Urinary bladder (tissue), 4 donors: ENCODE data around the gene SEMA3F. TPM values are rescaled to one million over a fixed set of nuclear protein-coding genes. Genes with fewer than 3 reads are reported as not detected.

Experiments used
- DNase-seq: peaks from one replicate; pipeline ENCODE4 v3.0.0-alpha.2; 2015; ENCODE audit errors: extremely low spot score
- H3K27ac ChIP-seq: one replicate; pipeline ENCODE4 v1.5.1; 2013; ENCODE audit warnings: low read depth, mild to moderate bottlenecking, moderate library complexity
- H3K36me3 ChIP-seq: one replicate; pipeline ENCODE4 v1.6.1; 2013; ENCODE audit warnings: mild to moderate bottlenecking, moderate library complexity; ENCODE audit not compliant: insufficient read depth
- H3K4me1 ChIP-seq: one replicate; pipeline ENCODE4 v1.6.1; 2013; ENCODE audit warnings: mild to moderate bottlenecking, moderate library complexity; ENCODE audit not compliant: insufficient read depth
- H3K4me3 ChIP-seq: one replicate; pipeline ENCODE4 v1.5.1; 2013; ENCODE audit warnings: low read depth, low read length
- WGBS: extraction: QIAGEN DNeasy Blood & Tissue Kit; methylation state at CpG from one replicate; pipeline ENCODE4 v1.1.7; 2013; 5-methylcytosine and 5-hydroxymethylcytosine counted together
- polyA plus RNA-seq: library from polyadenylated mRNA; stranded (reverse); fragments of 200-250 nt; gene quantifications from one replicate; pipeline ENCODE4 v1.2.3, GENCODE V29; 2013
- total RNA-seq: library from RNA; depleted of rRNA; stranded (reverse); fragments of >200 nt; gene quantifications from one replicate; pipeline ENCODE4 v1.2.3, GENCODE V29; 2014
- donor health status: healthy with polysubstance abuse.
- donor health status: healthy.

The SEMA3F gene
- total and polyA plus RNA-seq, 2 donors, result 10.8 to 35.1 TPM

DNA sequence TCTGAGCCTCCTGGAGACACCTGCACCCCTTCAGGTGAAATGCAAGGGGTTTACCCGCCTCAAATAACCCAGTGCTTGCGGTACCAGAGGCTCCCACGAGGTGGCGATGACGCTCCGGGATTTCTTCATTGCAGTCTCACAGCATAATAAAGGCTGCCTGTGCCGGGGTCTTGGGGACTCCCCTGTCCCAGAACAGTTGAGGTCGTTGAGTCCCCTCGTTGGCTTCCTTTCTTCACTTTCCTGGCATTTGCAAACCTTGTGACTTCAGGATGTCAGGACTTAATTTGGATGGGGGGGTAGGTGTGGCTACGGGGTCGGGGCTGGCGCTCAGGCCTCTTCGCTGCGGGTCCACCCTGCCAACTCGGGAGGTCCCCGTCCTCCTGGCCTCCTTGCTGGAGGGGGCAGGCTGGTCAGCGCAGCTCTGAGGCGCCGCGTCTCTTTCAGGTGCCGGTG lies 37.6 kb downstream of the SEMA3F start:
- Histone ChIP-seq H3K4me3 (no peak overlapping the region), H3K4me1 (no peaks in the 10 kb centered on the region), H3K27ac (no peak overlapping the region), H3K36me3 (no peaks in the 10 kb centered on the region)
- WGBS, result 12% methylated on average over 21 of the region's 21 CpGs
- DNase-seq, result peak; percentile 18

DNA sequence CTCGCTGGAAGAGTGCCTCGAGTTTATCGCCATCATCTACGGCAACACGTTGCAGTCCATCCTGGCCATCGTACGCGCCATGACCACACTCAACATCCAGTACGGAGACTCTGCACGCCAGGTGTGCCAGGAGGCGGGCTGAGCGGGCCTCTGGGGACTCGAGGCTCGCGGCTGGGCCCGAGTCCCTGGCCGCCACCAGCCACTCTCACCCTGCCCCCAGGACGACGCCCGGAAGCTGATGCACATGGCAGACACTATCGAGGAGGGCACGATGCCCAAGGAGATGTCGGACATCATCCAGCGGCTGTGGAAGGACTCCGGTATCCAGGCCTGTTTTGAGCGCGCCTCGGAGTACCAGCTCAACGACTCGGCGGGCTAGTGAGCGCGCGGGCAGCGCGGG lies 38.2 kb downstream of the SEMA3F start:
- H3K4me3 ChIP-seq, result no peak overlapping the region
- H3K27ac ChIP-seq, result no peak overlapping the region
- DNase-seq, result no peak
- 47% methylated on average over 36 of the region's 36 CpGs for WGBS
- H3K36me3 ChIP-seq, result no peaks in the 10 kb centered on the region
- H3K4me1 ChIP-seq, result no peaks in the 10 kb centered on the region

DNA sequence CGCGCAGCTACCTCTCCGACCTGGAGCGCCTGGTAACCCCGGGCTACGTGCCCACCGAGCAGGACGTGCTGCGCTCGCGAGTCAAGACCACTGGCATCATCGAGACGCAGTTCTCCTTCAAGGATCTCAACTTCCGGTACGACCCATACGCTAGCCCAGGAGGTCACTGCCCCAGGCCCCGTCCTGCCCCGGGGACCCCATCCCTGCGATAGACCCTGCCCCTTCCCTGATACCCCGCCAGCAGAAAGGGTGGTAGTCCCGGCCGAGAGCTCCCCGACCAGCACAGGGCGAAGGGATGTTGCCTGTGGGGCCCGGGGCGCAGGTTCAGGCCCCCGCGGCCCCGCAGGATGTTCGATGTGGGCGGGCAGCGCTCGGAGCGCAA lies 38.6 kb downstream of the SEMA3F start:
- Histone ChIP-seq H3K36me3 (no peaks in the 10 kb centered on the region), H3K27ac (no peak overlapping the region), H3K4me3 (no peak overlapping the region), H3K4me1 (no peaks in the 10 kb centered on the region)
- no peak for DNase-seq
- 30% methylated on average over 34 of the region's 34 CpGs for WGBS

DNA sequence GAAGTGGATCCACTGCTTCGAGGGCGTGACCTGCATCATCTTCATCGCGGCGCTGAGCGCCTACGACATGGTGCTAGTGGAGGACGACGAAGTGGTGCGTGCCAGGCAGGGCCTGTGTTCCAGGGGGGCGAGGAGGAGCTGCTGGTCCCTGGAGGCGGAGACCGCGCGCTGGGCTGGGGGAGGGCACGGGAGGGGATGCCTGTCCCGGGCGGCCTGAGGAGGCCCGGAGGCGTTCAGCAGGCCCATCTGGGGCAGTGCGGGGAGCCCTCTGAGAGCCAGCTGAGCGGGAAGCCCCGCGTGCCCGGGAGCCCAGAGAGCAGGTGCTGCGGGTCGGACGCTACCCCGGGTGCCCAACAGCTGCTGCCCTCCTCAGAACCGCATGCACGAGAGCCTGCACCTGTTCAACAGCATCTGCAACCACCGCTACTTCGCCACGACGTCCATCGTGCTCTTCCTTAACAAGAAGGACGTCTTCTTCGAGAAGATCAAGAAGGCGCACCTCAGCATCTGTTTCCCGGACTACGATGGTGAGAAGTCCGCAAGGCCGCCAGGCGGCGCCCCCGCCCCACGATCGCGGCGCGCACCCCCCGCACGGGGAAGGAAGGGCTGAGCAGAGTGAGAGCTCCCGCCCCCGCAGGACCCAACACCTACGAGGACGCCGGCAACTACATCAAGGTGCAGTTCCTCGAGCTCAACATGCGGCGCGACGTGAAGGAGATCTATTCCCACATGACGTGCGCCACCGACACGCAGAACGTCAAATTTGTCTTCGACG lies 39.2 kb downstream of the SEMA3F start:
- no peak overlapping the region for H3K4me3 ChIP-seq
- no peaks in the 10 kb centered on the region for H3K4me1 ChIP-seq
- H3K36me3 ChIP-seq, result no peaks in the 10 kb centered on the region
- 9% methylated on average over 70 of the region's 70 CpGs for WGBS
- no peak overlapping the region for H3K27ac ChIP-seq
- no peak for DNase-seq

DNA sequence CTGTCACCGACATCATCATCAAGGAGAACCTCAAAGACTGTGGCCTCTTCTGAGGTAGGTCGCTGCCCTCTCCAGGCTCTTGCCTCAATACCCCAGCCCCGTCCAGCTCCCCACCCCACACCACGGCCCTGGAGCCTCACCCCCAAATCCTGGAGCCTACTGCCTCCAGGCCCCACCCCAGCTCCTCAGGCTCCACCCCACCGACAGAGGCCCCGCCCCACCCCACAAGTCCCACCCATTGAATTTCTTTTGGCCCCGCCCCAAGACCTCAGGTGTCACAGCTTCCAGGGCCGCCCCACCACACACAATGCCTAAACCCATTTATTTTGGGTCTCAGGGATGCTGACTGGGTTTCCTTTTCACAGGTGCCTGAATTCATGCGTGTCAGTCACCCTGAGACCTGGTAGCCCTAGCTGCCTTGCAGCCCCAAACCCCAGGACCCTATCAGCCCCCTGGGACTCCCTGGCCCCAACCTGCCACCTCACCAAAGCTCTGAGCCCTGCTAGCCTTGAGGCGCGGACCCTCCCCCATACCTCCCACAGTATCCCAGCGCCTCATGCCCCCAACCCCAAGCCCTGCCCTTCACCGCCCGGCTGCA lies 39.9 kb downstream of the SEMA3F start:
- Histone ChIP-seq H3K4me3 (no peak overlapping the region), H3K36me3 (no peaks in the 10 kb centered on the region), H3K4me1 (no peaks in the 10 kb centered on the region), H3K27ac (no peak overlapping the region)
- WGBS, result 59% methylated on average over 14 of the region's 14 CpGs
- no peak for DNase-seq

DNA sequence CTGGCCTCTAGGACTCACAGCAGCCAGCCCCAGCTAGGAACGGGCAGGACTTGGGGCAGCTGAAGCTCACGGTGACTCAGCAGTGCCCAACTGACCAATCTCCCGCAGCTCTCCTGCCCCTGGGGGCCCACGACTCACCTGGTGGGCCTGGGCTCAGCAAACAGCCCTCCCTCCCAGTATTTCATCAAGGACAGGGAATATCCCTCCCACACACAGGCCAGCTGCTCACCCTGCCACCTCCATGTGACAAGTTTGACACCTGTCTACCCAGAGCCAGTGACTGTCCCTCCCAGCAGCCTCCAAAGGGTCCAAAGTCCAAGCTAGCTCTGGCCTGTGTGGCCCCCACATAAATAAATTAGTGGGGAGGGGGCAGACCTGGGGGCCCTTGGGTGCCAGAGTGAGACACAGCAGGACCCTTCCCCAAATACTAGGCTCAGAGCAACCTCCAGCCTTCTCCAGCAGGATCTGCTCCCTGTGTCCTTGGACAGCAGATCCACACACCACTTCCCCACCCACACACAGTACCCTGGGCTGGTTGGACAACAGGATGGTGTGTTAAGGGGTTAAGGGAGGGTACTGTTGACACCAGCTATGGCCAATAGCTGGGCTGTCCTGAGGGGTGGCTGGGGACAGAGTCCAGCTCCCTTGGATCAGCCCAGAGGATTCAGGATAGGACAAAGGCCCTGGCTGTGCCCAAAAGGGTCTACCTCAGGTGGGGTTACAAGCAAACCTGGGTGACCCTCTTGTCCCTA lies 40.6 kb downstream of the SEMA3F start:
- no peak for DNase-seq
- WGBS, result 50% methylated on average over 4 of the region's 4 CpGs
- no peaks in the 10 kb centered on the region for H3K4me1 ChIP-seq

DNA sequence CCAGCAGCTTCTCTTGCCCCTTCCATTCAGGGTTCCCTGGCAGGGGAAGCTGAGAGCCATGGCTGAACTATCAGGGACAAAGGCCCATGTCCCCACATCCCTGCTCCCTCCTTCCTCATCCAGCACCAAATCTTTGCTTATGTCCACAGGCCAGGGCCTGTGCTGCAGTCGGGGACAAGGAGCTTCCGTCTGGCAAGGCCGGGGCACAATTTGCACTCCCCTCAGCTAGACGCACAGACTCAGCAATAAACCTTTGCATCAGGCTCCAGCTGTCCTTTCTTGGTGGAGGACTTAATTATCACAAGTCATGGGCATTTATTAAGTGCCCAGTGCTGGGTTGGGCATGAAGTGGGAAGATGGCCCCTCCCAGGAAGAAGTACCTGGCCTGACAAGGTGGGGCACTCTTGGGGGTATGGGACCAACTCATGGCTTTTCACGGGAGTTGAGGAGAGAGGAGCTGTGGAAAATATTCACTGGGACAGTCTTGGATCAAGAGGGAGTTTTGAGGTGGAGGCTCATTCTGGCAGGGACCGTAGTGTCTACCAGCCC lies 41.2 kb downstream of the SEMA3F start:
- H3K27ac ChIP-seq, result no peak overlapping the region
- no peaks in the 10 kb centered on the region for H3K4me1 ChIP-seq
- no peak overlapping the region for H3K4me3 ChIP-seq
- no peak for DNase-seq
- no peaks in the 10 kb centered on the region for H3K36me3 ChIP-seq
- 62% methylated on average over 6 of the region's 6 CpGs for WGBS

More for the DNA sequence above, 40.6 kb downstream of the SEMA3F start:
- Histone ChIP-seq H3K4me3 (no peak overlapping the region), H3K36me3 (no peaks in the 10 kb centered on the region), H3K27ac (no peak overlapping the region)

DNA sequence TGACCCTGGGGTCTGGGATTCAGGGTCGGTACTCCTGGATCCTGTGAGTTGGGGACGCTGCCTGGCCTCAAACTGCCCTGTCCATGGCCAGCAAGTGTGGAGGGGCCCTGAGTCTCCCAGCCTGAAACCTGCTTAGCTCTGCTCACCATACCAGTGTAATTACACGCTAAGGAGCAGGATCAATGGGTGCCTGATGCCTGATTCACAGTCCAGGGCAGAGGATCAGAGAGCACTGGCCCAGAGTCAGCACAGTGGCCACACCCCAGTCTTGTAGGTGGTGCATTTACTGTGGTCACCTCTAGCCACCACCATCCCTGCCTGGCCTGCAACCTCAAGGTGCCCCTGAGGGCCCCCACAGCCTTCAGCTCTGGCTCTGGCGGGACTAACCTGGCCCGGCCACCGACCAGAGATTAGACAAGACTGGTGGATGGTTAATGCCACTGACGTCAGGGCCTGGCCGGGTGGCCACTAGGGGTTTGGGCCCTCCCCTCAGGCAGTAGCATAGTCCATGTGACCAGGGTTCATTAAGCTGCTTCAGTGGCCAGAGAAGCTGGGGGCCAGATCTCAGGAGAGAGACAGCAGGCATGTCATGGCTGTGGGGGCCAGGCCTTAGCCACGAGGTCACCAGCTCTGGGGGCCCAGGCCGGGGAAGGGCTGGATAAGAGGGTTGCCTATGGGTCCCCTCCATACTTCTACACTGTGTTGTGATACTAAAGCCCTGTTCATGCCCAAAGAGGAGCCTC lies 46.6 kb downstream of the SEMA3F start:
- Histone ChIP-seq H3K4me1 (no peaks in the 10 kb centered on the region), H3K4me3 (no peak overlapping the region), H3K36me3 (no peaks in the 10 kb centered on the region), H3K27ac (no peak overlapping the region)
- no peak for DNase-seq
- 83% methylated on average over 10 of the region's 10 CpGs for WGBS

DNA sequence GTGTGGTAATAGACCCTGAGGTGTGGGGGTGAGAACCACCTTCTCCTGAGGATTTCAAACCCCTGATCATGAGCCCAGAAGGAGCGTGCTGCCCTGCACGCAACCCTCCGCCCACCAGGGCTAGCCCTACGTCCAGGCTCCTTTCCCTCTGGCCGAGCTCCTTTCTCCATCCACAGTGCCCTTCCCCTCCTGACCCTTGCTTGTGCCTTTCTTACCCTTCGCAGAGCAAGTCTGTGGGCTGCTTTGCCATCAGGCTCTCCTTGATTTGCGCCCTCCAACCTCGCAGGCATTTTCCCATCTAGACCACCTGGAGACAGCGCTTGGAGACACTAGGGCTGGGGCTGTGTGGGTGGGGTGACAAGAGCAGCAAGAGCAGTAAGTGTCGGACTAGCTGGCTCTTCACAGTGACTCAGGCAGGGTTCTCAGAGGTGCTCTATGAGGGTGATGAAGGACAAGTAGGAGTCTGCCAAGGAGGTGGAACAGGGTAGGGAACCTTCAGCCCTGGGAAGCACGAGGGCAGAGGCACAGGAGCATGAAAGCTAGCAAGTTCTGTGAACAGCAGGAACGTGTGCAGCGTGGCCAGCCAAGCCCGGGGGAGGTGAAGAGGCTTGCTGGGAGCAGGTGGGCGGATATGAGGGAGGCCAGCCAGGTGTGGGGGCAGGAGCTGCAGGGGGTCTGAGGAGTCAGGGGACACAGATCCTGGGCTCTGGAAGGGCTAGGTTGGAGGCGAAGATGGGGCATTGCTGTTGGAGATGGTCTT lies 47.4 kb downstream of the SEMA3F start:
- DNase-seq, result no peak
- WGBS, result 87% methylated on average over 16 of the region's 16 CpGs
- H3K4me3 ChIP-seq, result no peak overlapping the region
- H3K27ac ChIP-seq, result no peak overlapping the region
- H3K36me3 ChIP-seq, result no peaks in the 10 kb centered on the region
- no peaks in the 10 kb centered on the region for H3K4me1 ChIP-seq

DNA sequence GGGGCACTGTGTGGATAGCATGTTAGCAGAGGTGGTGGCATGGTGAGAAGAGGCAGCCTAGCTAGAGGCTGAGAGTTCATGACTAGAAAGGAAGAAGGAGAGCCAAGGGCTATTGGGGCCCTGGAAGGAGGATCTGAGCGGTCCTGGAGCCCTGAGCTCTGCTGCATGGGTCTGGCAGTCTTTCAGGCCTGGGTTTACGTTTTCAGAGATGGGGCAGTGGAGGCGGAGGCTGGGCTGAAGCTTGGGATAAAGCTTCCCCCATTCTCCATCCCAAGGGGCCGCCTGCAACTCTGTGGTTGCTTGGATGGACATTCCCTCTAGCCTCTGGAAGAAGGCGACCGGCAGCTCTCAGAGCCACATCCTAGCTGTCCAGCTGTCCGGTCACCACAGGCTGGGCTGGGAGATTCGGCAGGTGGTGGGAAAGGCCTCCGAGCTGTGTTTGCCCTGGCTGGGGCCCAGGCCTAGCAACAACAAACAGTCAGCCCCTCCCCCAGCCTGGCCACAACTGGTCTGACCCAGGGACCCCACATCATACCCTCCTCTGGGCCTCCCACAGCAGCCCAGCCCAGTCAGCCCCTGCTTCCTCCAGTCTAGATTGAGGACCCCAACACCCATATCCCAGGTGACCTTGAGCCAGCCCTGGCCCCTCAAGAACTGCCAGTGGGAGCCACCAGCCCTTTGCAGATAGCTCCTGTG lies 48.1 kb downstream of the SEMA3F start:
- no peak for DNase-seq
- WGBS, result 70% methylated on average over 9 of the region's 9 CpGs
- Histone ChIP-seq H3K4me1 (no peaks in the 10 kb centered on the region), H3K4me3 (no peak overlapping the region), H3K27ac (no peak overlapping the region), H3K36me3 (no peaks in the 10 kb centered on the region)

DNA sequence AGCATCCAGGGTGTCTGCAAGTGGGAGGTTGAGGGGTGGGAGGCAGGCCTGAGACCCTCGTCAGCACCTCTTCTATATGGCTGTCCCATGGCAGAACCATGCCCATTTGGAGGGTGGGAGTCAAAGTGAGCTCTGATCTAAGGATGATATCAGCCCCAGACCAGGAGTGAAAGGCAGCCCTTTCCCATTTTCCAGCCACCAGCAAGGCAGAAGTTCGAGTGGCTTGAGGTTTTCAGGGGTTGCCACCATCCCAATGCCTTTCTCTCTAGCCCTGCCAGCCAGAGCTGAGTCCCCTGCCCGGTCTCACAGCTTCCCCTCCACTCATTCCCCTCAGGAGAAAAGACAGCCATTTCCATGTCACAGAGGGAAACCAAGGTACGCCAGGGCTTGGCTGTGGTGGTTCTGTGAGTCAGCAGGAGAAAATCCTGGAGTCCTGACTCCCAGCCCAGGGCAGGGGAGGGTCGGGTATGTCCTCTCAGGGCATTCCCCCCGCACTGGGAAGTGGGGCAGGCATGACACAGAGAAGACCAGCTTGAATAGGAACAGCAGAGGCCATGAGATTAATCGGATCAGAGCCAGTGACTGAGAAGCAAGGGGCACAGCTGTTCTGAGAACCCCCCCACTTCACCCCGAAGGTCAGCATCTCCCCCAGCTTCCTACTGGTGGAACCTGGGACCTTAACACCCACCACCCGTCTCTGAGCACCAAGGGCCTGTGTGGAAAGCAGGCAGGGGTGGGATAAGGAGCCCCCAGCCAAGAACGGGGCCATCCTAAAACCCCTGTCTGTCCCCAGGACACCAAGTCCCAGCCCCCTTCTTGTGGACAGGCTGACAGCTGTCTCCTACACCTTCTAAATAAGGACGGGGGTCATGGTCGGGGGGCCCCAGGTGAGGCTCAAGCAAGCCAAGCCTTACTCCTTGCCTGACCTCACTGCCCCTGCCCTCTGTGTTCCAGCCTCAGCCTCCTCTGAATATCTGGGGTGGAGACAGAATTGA lies 49.0 kb downstream of the SEMA3F start:
- H3K4me3 ChIP-seq, result no peak overlapping the region
- DNase-seq, result no peak
- WGBS, result 68% methylated on average over 12 of the region's 12 CpGs
- H3K4me1 ChIP-seq, result no peaks in the 10 kb centered on the region
- no peak overlapping the region for H3K27ac ChIP-seq
- no peaks in the 10 kb centered on the region for H3K36me3 ChIP-seq
